Upper lobe of right lung (tissue), 1 donor: ENCODE data around the gene MAPK1. TPM values are rescaled to one million over a fixed set of nuclear protein-coding genes. Genes with fewer than 3 reads are reported as not detected.
"Not testable (repeated sequence)": the region's sequence is repeated elsewhere in the genome, so short reads cannot be mapped to it uniquely, and the experiment has no call there.

ENCODE experiments used
- ATAC-seq: fragments of 200-7000 bp; cut with Tn5 transposase; one replicate; pipeline ENCODE4 v1.9.1; 2020; ENCODE audit warnings: mild to moderate bottlenecking, moderate library complexity
- DNase-seq: peaks from one replicate; pipeline ENCODE4 v3.0.0-alpha.2; 2020
- H3K27ac ChIP-seq: fragments of 200-600 bp; one replicate; pipeline ENCODE4 v1.8.0; 2022
- H3K27me3 ChIP-seq: fragments of 200-600 bp; one replicate; pipeline ENCODE4 v1.8.0; 2022; ENCODE audit warnings: mild to moderate bottlenecking
- H3K36me3 ChIP-seq: fragments of 200-600 bp; one replicate; pipeline ENCODE4 v1.8.0; 2022
- H3K4me1 ChIP-seq: fragments of 200-600 bp; one replicate; pipeline ENCODE4 v1.8.0; 2022
- H3K4me3 ChIP-seq: fragments of 200-600 bp; one replicate; pipeline ENCODE4 v1.8.0; 2022; ENCODE audit warnings: mild to moderate bottlenecking
- H3K9me3 ChIP-seq: fragments of 200-600 bp; one replicate; pipeline ENCODE4 v1.8.0; 2022
- intact Hi-C: fragments of 100-400 bp; cut with DNase I; formaldehyde crosslinking; loops from one replicate; pipeline ENCODE4 v1.11.0; 2022
- total RNA-seq: library from RNA; stranded (reverse); fragmentation: NEBNext Ultra II Directional; extraction: Animal tissue kit (Norgen Biotek cat#: 25700); gene quantifications from one replicate; pipeline ENCODE4 v1.2.1, GENCODE V29; 2021
- TF ChIP-seq, protein P1 (sequence below): fragments of 200-600 bp; IDR thresholded peaks from one replicate; pipeline ENCODE4 v1.8.0; 2022; ENCODE audit warnings: antibody characterized with exemption
- donor health status: DM: no; HTN: yes; CAD: no; lungs with severe emphysema.

The MAPK1 gene
- total RNA-seq, 1 donor from 2014 or later = 134 TPM

DNA sequence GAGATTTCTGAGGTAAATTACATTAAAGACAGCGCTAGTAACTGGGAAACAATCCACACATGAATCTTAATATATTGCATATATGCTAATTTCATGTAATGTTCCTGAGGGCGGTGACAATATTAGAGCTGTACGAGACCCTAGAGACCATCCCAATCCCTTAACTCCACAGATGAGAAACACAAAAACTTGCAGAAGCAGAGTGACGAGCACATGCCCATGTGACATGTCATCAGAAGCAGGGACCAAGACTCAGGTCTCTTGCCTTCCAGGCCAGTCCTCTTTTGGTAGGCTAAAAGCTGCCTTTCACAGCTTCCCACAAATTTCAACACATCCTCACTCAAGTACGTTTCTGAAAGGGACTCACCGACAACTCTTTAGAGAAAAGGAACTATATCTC, 11.8 kb downstream of the MAPK1 start:
- peaks cover 58% of the 10 kb centered on the region for H3K4me1 ChIP-seq
- intact Hi-C loops = no loop called here
- ATAC-seq (peak; percentile 71), DNase-seq (no peak)
- H3K4me3 ChIP-seq = no peak overlapping the region
- no peaks in the 10 kb centered on the region for H3K9me3 ChIP-seq
- H3K27ac ChIP-seq = no peak overlapping the region
- TF ChIP-seq, protein P1, sequence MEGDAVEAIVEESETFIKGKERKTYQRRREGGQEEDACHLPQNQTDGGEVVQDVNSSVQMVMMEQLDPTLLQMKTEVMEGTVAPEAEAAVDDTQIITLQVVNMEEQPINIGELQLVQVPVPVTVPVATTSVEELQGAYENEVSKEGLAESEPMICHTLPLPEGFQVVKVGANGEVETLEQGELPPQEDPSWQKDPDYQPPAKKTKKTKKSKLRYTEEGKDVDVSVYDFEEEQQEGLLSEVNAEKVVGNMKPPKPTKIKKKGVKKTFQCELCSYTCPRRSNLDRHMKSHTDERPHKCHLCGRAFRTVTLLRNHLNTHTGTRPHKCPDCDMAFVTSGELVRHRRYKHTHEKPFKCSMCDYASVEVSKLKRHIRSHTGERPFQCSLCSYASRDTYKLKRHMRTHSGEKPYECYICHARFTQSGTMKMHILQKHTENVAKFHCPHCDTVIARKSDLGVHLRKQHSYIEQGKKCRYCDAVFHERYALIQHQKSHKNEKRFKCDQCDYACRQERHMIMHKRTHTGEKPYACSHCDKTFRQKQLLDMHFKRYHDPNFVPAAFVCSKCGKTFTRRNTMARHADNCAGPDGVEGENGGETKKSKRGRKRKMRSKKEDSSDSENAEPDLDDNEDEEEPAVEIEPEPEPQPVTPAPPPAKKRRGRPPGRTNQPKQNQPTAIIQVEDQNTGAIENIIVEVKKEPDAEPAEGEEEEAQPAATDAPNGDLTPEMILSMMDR = no peak
- no peaks in the 10 kb centered on the region for H3K36me3 ChIP-seq
- no peaks in the 10 kb centered on the region for H3K27me3 ChIP-seq

GRCh38 chr22:21850660-21851059, 16.8 kb downstream of the MAPK1 start:
- H3K36me3 ChIP-seq = no peaks in the 10 kb centered on the region
- peak overlapping the region; percentile 69 for H3K27ac ChIP-seq
- TF ChIP-seq, protein P1 = no peak
- no peak overlapping the region for H3K4me3 ChIP-seq
- ATAC-seq (no peak), DNase-seq (no peak)
- no peaks in the 10 kb centered on the region for H3K27me3 ChIP-seq
- peaks cover 47% of the 10 kb centered on the region for H3K4me1 ChIP-seq
- no peaks in the 10 kb centered on the region for H3K9me3 ChIP-seq
- intact Hi-C loops = no loop called here

DNA sequence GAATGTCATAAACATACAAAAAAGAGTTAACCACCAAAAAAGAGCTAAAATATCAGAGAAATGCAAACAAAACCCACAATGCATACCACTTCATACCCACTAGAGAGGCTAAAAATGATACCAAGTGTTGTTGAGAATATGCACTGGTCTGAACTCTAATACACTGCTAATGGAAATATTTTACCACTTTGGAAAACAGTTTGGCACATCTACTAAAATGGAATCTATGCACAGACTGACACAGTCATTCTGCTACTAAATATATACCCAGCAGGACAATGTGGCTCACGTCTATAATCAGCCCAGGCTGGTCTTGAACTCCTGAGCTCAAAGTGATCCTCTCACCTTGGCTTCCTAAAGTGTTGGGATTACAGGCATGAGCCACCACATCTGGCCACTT, 18.0 kb downstream of the MAPK1 start:
- H3K27ac ChIP-seq = peak overlapping the region; percentile 69
- H3K4me3 ChIP-seq = no peak overlapping the region
- ATAC-seq = peak; percentile 27
- peaks cover 40% of the 10 kb centered on the region for H3K4me1 ChIP-seq
- no peaks in the 10 kb centered on the region for H3K36me3 ChIP-seq
- no peaks in the 10 kb centered on the region for H3K27me3 ChIP-seq
- TF ChIP-seq, protein P1 = no peak
- no peak for DNase-seq
- intact Hi-C loops = no loop called here
- H3K9me3 ChIP-seq = no peaks in the 10 kb centered on the region

DNA sequence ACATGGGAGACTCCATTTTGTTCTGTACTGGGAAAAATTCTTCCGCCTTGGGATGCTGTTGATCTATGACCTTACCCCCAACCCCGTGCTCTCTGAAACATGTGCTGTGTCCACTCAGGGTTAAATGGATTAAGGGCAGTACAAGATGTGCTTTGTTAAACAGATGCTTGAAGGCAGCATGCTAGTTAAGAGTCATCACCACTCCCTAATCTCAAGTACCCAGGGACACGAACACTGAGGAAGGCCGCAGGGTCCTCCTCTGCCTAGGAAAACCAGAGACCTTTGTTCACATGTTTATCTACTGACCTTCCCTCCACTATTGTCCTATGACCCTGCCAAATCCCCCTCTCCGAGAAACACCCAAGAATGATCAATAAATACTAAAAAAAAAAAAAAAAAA, 19.4 kb downstream of the MAPK1 start:
- peaks cover 30% of the 10 kb centered on the region for H3K4me1 ChIP-seq
- DNase-seq, intact Hi-C loops, H3K9me3 ChIP-seq, H3K4me3 ChIP-seq, H3K27me3 ChIP-seq, H3K36me3 ChIP-seq, ATAC-seq, H3K27ac ChIP-seq: not testable (repeated sequence)

DNA sequence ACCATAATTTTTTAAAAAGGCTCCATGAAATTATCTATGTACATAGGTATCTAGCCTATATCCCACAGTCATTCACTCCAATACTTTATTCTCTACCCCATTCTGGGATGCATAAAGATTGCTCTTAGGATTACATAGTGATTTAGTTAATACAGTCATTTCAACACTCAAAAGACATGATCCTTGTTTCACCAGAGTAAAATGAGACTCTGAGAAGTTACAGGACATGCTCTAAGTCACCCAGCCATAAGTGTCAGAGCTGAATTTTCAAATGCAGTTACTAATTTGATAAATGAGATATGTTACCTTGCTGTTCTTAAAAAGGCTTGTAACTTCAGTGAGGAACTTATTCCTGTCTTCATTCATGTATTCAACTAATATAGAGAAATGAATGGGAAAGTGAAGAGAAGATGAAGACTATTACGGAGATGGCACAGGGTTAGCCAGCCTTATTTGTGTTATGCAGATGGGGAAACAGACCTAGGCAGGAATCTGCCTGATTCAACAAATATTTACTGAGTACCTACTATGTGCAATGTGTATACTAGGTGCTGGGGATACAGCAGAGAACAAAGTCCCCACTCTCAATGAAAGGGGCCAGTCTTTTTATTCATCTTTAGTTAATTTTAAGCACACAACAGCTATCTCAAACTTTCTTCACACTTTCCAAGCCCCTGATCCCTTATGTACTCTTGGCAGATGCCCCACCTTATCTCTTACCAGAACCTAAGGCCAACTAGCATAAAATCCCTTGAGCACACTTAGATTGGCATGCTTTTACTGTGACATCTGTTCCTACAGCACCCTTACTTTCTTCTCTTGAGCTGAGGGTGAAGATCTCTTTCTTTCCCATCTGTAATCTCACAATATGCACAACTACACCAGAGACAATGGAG, 21.6 kb downstream of the MAPK1 start:
- DNase-seq (no peak), ATAC-seq (no peak)
- TF ChIP-seq, protein P1 = no peak
- Histone ChIP-seq H3K27ac (no peak overlapping the region), H3K36me3 (no peaks in the 10 kb centered on the region), H3K9me3 (no peaks in the 10 kb centered on the region), H3K4me1 (peaks cover 26% of the 10 kb centered on the region), H3K4me3 (no peak overlapping the region), H3K27me3 (no peaks in the 10 kb centered on the region)
- intact Hi-C loops = no loop called here

- DNase-seq (no peak), ATAC-seq (no peak)
- Histone ChIP-seq H3K27me3 (no peaks in the 10 kb centered on the region), H3K27ac (no peak overlapping the region), H3K4me1 (peaks cover 15% of the 10 kb centered on the region), H3K36me3 (no peaks in the 10 kb centered on the region), H3K9me3 (no peaks in the 10 kb centered on the region), H3K4me3 (no peak overlapping the region)
- TF ChIP-seq, protein P1 = no peak
- intact Hi-C loops = no loop called here
Measured at GRCh38 chr22:21842946-21843345, 24.5 kb downstream of the MAPK1 start.
